GM19468 (cell line): Measurements from ENCODE around the gene BHMT2.

Experiments
- ATAC-seq: cut with Tn5 transposase; IDR thresholded peaks from one replicate; pipeline ENCODE4 v1.9.1; 2021; ENCODE audit warnings: mild to moderate bottlenecking, moderate library complexity, moderate number of reproducible peaks; ENCODE audit not compliant: unreplicated experiment; ENCODE audit errors: extremely low read depth

Gene BHMT2

DNA sequence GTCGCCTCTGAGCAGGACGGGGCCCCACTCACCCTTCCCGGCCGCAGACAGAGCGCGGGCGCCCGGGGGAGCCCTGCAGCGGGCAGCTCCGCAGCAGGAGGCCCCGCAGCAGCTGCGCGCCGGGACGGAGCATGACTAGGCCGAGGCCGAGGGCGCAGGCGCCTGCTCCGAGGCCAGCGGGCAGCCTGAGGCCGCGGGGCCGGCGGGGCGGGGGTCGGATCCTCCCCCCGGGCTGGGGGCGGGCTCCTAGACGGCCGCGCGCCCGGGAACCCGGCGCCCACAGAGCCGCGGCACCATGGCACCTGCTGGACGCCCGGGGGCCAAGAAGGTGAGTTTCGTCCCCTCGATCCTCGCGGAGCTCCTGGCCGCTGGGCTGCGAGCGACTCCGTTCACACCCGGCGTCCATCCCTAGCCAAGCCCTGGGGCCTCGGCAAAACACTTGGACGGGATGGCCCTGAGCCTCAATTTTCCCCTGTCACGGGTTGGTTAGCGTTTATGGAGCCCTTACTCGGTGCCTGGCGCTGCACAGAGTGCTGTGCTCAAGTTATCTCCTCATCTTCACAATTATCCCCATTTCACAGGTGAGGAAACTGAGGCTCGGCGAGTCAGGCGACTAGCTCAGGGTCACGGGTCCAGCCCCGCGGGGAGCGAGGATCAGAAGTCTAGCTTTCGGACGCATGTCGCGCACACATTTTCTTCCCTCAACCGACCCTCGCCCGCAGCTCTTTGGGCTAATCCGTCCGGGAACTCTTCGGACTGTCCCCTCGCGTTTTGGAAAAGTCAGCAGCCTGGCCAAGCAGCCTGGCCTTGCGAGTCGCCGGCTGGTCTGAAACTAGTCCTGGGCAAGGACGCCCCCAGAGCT, at the start of gene BHMT2, which contains the start of gene DMGDH:
BHMT2 (plus strand) TSS at position 280 of the 862 bp plus-strand sequence; CDS start at position 296, 16 bp downstream.
DMGDH (minus strand) TSS at position 187 of the 862 bp plus-strand sequence; CDS start at position 133, 54 bp downstream.
- ATAC-seq, result no peak

- no peak for ATAC-seq
Measured at GRCh38 chr5:79020861-79021561, 48.6 kb upstream of the BHMT2 start.

GRCh38 chr5:79021753-79022152, 47.8 kb upstream of the BHMT2 start:
- ATAC-seq, result no peak

DNA sequence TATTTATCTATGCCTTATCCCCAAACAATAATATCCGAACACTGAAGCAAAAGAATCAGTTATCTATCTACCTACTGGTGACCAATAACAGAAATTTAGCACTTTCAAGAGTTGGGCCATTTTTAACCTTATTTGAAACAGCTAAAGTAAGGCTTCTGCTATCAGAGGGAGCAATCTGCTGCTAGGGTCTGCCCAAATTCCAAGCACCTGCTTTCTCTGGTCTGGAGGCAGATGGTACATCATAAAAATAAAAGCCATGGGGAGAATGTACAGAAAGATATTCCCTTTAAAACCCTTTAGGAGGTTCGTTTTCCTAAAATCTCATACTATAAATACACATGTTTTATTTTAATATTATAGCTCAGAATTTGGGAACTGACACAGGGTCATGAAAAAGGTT, 46.8 kb upstream of the BHMT2 start:
- no peak for ATAC-seq

DNA sequence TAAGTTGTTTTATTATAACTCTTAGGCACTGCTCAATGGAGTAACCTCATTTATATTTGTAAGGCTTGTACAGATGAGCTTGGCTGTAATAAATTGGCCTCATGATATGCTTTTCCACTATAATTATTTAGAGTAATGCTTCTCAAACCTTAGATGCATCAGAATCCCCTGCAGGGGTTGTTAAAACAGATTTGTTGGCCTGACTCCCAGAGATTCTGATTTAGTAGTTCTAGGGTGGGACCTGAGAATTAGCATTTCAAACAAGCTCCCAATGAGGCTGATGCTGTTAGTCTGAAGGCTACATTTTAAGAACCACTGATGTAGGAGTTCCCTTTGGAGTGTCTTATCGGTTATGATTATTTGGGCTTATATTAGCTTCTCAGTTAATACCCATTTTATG, 46.2 kb upstream of the BHMT2 start:
- ATAC-seq, result no peak

DNA sequence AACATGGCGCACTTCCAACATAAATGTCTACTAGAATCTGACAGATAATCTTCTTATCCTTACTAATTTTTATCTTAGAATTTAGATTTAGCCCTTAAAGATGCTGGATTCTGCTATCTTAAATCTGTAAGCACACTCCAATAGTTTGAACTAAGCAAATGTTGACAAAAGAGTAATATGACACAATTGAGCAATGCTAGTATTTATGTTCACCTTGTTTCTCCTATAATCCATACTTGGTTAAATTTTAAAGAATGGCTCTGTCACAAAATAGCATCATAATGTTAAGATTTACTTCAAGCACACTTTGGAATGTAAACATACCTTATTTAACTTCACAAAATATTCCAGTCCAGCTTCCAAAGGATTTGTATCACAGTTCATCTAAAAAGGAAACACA, 45.6 kb upstream of the BHMT2 start:
- no peak for ATAC-seq

DNA sequence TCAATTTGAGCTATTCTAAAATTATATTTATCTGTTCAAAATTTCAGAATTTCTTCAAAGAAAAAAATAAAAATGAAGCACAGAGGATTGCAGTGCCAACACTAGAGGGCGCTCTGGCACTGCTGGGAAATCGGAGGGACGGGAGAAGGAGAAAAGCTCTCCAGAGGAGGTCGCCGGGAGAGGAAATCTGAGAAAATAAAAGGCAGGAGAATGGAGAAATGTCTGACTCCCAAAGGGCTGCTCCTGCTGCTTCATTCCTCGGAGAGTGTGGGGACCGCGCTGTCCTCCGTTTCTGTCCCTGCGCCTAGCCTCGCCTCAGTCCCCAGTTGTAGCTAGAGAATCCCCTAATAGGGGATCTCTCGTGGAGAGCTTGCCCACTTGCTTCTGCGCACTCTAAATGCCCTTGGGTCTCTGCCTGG, 44.5 kb upstream of the BHMT2 start:
- ATAC-seq, result no peak

- no peak for ATAC-seq
Measured at GRCh38 chr5:79030663-79031484, 38.7 kb upstream of the BHMT2 start.

DNA sequence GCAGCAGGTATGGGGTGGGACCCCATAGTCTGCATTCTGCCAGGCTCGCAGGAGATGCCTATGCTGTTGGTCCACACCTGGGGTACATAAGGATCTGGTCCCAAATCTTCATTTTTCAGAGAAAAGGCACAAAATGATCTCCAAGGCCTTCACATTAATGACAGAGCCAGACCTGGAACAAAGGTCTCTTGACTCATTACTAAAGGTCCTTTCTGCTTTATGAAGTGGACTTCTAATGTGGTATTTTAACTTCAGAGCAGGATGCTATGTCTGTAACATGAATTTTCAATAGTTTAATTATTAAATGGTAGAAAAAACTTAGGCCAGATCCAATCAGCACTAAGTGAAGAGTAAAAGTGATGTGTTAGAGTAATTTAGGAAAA, 38.1 kb upstream of the BHMT2 start:
- no peak for ATAC-seq

GRCh38 chr5:79032031-79032695, 37.4 kb upstream of the BHMT2 start:
- ATAC-seq, result no peak

- no peak for ATAC-seq
Measured at GRCh38 chr5:79032782-79033181, 36.8 kb upstream of the BHMT2 start.

DNA sequence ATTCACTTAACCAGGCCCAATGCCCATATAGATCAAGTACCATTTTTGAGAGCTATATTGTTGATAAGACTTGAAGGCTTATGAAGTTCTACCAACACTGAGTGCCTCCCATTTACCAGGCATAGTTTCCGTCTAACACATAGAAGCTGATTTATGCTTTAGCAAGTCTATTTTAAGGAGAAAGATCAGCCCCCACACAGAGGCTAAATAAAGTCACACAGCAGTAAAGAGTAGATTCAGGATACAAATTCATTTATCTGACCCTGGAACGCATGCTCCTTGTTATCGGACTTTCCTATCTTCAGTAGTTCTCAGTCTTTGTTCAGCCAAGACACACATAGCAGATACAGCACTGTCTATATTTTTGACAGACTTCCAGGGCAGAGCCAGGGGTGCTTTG, 34.3 kb upstream of the BHMT2 start:
- no peak for ATAC-seq

- no peak for ATAC-seq
Measured at GRCh38 chr5:79036769-79037168, 32.8 kb upstream of the BHMT2 start.

GRCh38 chr5:79042188-79042587, 27.4 kb upstream of the BHMT2 start:
- no peak for ATAC-seq

- ATAC-seq, result no peak
Measured at GRCh38 chr5:79047199-79047598, 22.4 kb upstream of the BHMT2 start.

DNA sequence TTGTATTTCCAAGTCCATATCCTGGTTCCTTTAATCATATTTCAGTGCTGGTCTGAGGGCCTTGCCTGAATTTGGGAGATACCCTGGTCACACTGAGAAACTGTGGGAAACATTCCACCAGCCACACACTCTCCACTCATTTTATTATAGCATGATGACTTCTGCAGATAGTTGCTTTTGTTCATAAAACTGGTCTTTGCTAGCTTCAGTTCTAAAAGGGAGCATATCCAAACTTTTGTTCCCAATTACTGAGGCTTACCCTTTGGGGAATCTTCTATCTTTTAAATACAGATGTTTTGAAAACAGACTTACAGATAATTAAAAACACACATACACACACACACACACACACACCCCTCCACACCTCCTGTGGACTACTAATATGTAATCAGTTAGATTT, 21.1 kb upstream of the BHMT2 start:
- ATAC-seq, result no peak

GRCh38 chr5:79050498-79050897, 19.1 kb upstream of the BHMT2 start:
- ATAC-seq, result no peak

GRCh38 chr5:79053321-79053720, 16.2 kb upstream of the BHMT2 start:
- ATAC-seq, result no peak

DNA sequence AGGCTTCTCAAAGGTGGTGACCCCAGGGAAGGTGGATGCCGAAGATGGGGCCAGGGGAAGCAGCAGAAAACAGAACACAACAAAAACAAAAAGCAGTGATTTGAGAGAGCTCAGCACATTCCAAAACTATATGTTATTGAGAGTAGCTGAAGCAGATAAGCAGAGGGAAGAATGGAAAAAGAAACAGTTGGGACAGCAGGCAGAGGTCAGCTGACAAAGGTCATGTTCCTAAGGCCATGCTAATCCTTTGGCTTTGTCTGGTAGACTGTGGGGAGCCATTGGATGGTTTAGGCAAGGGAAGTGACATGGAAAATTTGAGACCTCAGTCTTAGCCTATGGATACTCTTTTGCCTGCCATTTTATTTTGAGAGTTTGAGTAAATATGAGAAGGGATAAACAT, 14.6 kb upstream of the BHMT2 start:
- no peak for ATAC-seq

DNA sequence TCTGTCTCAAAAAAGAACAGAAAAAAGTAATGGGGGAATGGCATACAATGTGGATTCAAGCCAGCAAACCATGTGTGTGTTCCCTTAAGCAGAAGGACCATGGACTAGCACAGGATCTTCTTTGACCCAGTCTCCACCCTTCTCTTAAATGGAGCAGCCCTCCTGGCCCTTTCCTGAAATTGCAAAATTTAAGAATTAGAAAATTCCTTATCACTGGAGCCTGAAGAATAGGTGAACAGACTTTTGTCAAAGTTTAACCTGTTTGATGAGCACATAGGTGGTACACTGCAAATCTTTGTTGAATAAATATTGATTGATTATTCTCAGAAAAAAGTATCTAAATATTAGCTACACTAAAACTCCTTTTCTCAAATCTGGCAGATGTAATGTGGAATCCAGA, 12.7 kb upstream of the BHMT2 start:
- no peak for ATAC-seq
